Measurements from ENCODE around the gene TUBGCP2.

DNA sequence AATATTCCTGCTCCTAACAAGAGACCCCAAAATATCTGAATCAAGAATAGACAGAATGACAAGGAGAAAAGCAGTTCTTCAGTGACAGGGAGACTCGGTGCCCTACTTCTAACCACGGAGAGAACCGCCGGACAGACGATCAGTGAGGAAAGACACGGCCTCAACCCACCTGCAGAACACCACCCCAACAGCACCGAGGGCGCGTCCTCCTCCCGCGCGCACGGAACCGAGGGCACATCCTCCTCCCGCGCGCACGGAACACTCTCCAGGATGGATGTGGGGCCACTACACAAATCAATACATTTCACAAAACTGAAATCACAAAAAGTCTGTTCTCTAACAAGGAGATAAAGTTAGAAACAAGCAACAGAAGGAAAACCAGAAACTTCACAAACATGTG is 22.3 kb downstream of the TUBGCP2 start:
- no peak for TF ChIP-seq POLR2AphosphoS5 (IDR thresholded peaks at IDR 0.05; ENCODE audit: low read depth, low read length)
- no peak for TF ChIP-seq FOXP2 (optimal IDR thresholded peaks at IDR 0.05; ENCODE audit: borderline replicate concordance, extremely low read depth, extremely low read length, insufficient read depth)
- TF ChIP-seq SIN3A (IDR thresholded peaks at IDR 0.05; ENCODE audit: borderline replicate concordance, insufficient read depth, low read length): no peak
